K562 (cell line): ENCODE data around the gene REX1BD. TPM values are rescaled to one million over a fixed set of nuclear protein-coding genes. Genes with fewer than 3 reads are reported as not detected.

ENCODE experiments used
- FIP1L1 ChIP-seq: fragments of 200-400 bp; formaldehyde crosslinking; IDR thresholded peaks from 2 replicates; pipeline ENCODE4 v1.6.1; 2018; ENCODE audit warnings: mild to moderate bottlenecking, low read depth, low read length; ENCODE audit not compliant: poor library complexity, severe bottlenecking
- HMG20B ChIP-seq: fragments of 250-450 bp; sonication (Bioruptor Pico); IDR thresholded peaks from 2 replicates; pipeline ENCODE4 v1.5.0; 2021; ENCODE audit warnings: mild to moderate bottlenecking
- RBFOX2 ChIP-seq: fragments of 200-400 bp; formaldehyde crosslinking; IDR thresholded peaks from 2 replicates; pipeline ENCODE4 v1.6.1; 2017; ENCODE audit warnings: low read depth, mild to moderate bottlenecking, low read length, moderate library complexity
- RCOR1 ChIP-seq, 2 experiments: IDR thresholded peaks; 2 replicates each; pipeline ENCODE4 v1.6.1; 2012; ENCODE audit warnings: low read depth in 2 of 2, low read length in 2 of 2, borderline replicate concordance in 1 of 2, improper control_type of control experiment in 1 of 2
- TOE1 ChIP-seq, 2 experiments: fragments of 450-650 bp in 1 of 2; sonication (generic) in 1 of 2; formaldehyde crosslinking in 1 of 2; IDR thresholded peaks; 2 replicates each; pipeline versions ENCODE4 v1.7.1 to v1.8.0; 2016 to 2022; ENCODE audit warnings: borderline replicate concordance in 2 of 2, mild to moderate bottlenecking in 2 of 2, antibody characterized with exemption in 1 of 2, inconsistent platforms in 1 of 2, low read depth in 1 of 2, missing genetic modification reagents in 1 of 2, moderate library complexity in 1 of 2
- ZNF274 ChIP-seq: IDR thresholded peaks from 2 replicates; pipeline ENCODE4 v1.6.1; 2011; ENCODE audit warnings: low read depth, mild to moderate bottlenecking, low read length, moderate library complexity, borderline replicate concordance
- ZNF444 ChIP-seq: fragments of 250-450 bp; sonication (Bioruptor Pico); IDR thresholded peaks from 2 replicates; pipeline ENCODE4 v1.4.0; 2020; ENCODE audit warnings: mild to moderate bottlenecking, moderate library complexity
- ZNF57 ChIP-seq: fragments of 450-650 bp; formaldehyde crosslinking; IDR thresholded peaks from 2 replicates; pipeline ENCODE4 v1.4.0; 2020; ENCODE audit warnings: mild to moderate bottlenecking, moderate library complexity
- polyA plus RNA-seq, 8 experiments: library from polyadenylated mRNA; depleted of rRNA in 4 of 8; stranded (reverse) in 5 of 8; unstranded in 3 of 8; fragments of >200 nt; fragmentation: Nextera tagmentation in 2 of 8; fragmentation: Illumina TruSeq in 1 of 8; extraction: Ambion mirVana in 2 of 8; extraction: Trizol in 1 of 8; gene quantifications; 2 replicates each; pipeline versions ENCODE4 v1.2.1 to v1.2.3, GENCODE V29; 2011 to 2014; ENCODE audit warnings: inconsistent platforms in 1 of 8, missing spikeins in 1 of 8
- total RNA-seq, 7 experiments: library from RNA; depleted of rRNA in 6 of 7; stranded (reverse); fragments of >200 nt in 6 of 7; fragmentation: Illumina TruSeq in 2 of 7; extraction: Trizol in 2 of 7; gene quantifications; 2 replicates each; pipeline versions ENCODE4 v1.2.1 to v1.2.3, GENCODE V29; 2011 to 2021; ENCODE audit warnings: low replicate concordance in 1 of 7
- TF ChIP-seq, protein P1 (sequence below): fragments of 250-450 bp; sonication (Bioruptor Pico); IDR thresholded peaks from 2 replicates; pipeline ENCODE4 v1.5.1; 2021; ENCODE audit warnings: mild to moderate bottlenecking
- TF ChIP-seq, protein P2 (sequence below): sonication (generic); formaldehyde crosslinking; IDR thresholded peaks from 2 replicates; pipeline ENCODE4 v1.8.0; 2023; ENCODE audit warnings: mild to moderate bottlenecking, missing genetic modification reagents
- TF ChIP-seq, protein P3 (sequence below): sonication (generic); formaldehyde crosslinking; IDR thresholded peaks from 2 replicates; pipeline ENCODE4 v1.8.0; 2022; ENCODE audit warnings: mild to moderate bottlenecking, missing genetic modification reagents
- TF ChIP-seq, protein P4 (sequence below), 2 experiments: fragments of 250-450 bp in 1 of 2; fragments of 450-650 bp in 1 of 2; sonication (Bioruptor Pico) in 1 of 2; IDR thresholded peaks; 2 replicates each; pipeline versions ENCODE4 v1.6.1 to v1.8.0; 2016 to 2021; ENCODE audit warnings: mild to moderate bottlenecking in 2 of 2, moderate library complexity in 2 of 2, missing compliant biosample characterization in 1 of 2, missing genetic modification characterization in 1 of 2
- TF ChIP-seq, protein P5 (sequence below): sonication (generic); formaldehyde crosslinking; IDR thresholded peaks from 2 replicates; pipeline ENCODE4 v1.8.0; 2022; ENCODE audit warnings: mild to moderate bottlenecking, missing genetic modification reagents, borderline replicate concordance

The REX1BD gene
- total and polyA plus RNA-seq, 9 of the 15 experiments (the other 6 are each of a cell fraction or from before 2014, with no cell fraction given), result 1.9 to 136 (median 13.8) TPM

DNA sequence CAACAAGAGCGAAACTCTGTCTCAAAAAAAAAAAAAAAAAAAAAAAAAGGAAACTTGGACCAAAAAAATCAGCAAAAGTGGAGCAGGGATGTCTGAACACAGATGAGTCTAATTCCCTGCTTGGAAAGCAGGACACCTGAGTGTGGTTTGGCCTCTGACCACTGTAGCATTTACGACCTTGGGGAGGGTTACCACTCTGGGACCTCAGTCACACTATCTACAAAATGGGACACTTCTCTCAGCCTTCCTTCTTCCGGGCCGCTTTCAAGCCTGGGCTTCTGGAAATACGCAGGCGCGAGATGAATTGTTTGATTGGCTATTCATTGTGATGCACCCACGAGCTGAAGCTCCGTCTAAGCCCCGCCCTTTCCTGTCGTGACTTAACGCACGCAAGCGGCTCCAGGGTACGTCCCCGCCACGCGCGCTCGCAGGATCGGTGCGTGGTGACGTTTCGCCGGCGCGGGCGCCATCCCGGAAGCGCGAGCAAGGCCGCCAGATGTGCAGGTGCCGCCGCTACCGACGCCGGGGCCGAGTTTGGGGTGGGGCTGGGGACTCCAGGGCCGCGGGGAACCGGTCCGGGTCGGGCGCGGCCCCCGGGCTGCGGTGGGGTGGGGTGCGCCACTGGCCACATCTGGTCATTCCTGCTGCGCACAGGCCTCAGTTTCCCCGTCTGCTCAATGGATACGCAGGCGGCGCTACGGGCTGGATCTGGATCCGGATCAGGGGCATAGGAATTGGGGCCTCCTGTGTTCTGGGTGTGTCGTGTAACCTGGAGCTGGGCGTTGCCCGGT, 31.0 kb upstream of the REX1BD start, which contains the start of gene KXD1 (continued):
- TF ChIP-seq, protein P1, sequence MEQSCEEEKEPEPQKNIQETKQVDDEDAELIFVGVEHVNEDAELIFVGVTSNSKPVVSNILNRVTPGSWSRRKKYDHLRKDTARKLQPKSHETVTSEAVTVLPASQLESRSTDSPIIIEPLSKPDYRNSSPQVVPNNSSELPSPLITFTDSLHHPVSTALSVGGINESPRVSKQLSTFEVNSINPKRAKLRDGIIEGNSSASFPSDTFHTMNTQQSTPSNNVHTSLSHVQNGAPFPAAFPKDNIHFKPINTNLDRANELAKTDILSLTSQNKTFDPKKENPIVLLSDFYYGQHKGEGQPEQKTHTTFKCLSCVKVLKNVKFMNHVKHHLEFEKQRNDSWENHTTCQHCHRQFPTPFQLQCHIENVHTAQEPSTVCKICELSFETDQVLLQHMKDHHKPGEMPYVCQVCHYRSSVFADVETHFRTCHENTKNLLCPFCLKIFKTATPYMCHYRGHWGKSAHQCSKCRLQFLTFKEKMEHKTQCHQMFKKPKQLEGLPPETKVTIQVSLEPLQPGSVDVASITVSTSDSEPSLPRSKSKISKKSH (CRISPR knock-in tag), result no peak
- TF ChIP-seq, protein P2, sequence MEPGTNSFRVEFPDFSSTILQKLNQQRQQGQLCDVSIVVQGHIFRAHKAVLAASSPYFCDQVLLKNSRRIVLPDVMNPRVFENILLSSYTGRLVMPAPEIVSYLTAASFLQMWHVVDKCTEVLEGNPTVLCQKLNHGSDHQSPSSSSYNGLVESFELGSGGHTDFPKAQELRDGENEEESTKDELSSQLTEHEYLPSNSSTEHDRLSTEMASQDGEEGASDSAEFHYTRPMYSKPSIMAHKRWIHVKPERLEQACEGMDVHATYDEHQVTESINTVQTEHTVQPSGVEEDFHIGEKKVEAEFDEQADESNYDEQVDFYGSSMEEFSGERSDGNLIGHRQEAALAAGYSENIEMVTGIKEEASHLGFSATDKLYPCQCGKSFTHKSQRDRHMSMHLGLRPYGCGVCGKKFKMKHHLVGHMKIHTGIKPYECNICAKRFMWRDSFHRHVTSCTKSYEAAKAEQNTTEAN, result no peak
- TF ChIP-seq TOE1 (IDR thresholded peaks at IDR 0.05; ENCODE audit: borderline replicate concordance) (peak; percentile 49; the same call in 1 of the 2 replicates), TOE1 (CRISPR knock-in tag; IDR thresholded peaks at IDR 0.05; ENCODE audit: borderline replicate concordance, low read depth) (no peak), ZNF57 (CRISPR knock-in tag) (no peak), FIP1L1 (no peak), RCOR1 (IDR thresholded peaks at IDR 0.05; ENCODE audit: borderline replicate concordance in 1 of 2, low read depth in 2 of 2, low read length in 2 of 2) (peak; percentile 97 to 99), RBFOX2 (peak; percentile 94), ZNF274 (no peak), HMG20B (CRISPR knock-in tag) (no peak), ZNF444 (CRISPR knock-in tag) (no peak)
- TF ChIP-seq, protein P3, sequence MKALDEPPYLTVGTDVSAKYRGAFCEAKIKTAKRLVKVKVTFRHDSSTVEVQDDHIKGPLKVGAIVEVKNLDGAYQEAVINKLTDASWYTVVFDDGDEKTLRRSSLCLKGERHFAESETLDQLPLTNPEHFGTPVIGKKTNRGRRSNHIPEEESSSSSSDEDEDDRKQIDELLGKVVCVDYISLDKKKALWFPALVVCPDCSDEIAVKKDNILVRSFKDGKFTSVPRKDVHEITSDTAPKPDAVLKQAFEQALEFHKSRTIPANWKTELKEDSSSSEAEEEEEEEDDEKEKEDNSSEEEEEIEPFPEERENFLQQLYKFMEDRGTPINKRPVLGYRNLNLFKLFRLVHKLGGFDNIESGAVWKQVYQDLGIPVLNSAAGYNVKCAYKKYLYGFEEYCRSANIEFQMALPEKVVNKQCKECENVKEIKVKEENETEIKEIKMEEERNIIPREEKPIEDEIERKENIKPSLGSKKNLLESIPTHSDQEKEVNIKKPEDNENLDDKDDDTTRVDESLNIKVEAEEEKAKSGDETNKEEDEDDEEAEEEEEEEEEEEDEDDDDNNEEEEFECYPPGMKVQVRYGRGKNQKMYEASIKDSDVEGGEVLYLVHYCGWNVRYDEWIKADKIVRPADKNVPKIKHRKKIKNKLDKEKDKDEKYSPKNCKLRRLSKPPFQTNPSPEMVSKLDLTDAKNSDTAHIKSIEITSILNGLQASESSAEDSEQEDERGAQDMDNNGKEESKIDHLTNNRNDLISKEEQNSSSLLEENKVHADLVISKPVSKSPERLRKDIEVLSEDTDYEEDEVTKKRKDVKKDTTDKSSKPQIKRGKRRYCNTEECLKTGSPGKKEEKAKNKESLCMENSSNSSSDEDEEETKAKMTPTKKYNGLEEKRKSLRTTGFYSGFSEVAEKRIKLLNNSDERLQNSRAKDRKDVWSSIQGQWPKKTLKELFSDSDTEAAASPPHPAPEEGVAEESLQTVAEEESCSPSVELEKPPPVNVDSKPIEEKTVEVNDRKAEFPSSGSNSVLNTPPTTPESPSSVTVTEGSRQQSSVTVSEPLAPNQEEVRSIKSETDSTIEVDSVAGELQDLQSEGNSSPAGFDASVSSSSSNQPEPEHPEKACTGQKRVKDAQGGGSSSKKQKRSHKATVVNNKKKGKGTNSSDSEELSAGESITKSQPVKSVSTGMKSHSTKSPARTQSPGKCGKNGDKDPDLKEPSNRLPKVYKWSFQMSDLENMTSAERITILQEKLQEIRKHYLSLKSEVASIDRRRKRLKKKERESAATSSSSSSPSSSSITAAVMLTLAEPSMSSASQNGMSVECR (CRISPR knock-in tag), result peak; percentile 80
- TF ChIP-seq, protein P4, sequence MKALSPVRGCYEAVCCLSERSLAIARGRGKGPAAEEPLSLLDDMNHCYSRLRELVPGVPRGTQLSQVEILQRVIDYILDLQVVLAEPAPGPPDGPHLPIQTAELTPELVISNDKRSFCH (CRISPR knock-in tag; IDR thresholded peaks at IDR 0.05), result no peak
- TF ChIP-seq, protein P4 (tag; IDR thresholded peaks at IDR 0.05), result peak; percentile 66
- TF ChIP-seq, protein P5, sequence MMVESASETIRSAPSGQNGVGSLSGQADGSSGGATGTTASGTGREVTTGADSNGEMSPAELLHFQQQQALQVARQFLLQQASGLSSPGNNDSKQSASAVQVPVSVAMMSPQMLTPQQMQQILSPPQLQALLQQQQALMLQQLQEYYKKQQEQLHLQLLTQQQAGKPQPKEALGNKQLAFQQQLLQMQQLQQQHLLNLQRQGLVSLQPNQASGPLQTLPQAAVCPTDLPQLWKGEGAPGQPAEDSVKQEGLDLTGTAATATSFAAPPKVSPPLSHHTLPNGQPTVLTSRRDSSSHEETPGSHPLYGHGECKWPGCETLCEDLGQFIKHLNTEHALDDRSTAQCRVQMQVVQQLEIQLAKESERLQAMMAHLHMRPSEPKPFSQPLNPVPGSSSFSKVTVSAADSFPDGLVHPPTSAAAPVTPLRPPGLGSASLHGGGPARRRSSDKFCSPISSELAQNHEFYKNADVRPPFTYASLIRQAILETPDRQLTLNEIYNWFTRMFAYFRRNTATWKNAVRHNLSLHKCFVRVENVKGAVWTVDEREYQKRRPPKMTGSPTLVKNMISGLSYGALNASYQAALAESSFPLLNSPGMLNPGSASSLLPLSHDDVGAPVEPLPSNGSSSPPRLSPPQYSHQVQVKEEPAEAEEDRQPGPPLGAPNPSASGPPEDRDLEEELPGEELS, result 0 out of 2 replicates have a peak, but pooled peaks have one; percentile 17
